GM18526 (cell line): Measurements from ENCODE around the gene MLLT1.
A peak's percentile ranks its signal among the peaks of the same experiment; 100 is the strongest.

Experiments
- POLR2A ChIP-seq: IDR thresholded peaks from 3 replicates; pipeline ENCODE4 v1.6.1; 2011; ENCODE audit not compliant: insufficient read length; ENCODE audit errors: extremely low read depth

MLLT1 gene

DNA sequence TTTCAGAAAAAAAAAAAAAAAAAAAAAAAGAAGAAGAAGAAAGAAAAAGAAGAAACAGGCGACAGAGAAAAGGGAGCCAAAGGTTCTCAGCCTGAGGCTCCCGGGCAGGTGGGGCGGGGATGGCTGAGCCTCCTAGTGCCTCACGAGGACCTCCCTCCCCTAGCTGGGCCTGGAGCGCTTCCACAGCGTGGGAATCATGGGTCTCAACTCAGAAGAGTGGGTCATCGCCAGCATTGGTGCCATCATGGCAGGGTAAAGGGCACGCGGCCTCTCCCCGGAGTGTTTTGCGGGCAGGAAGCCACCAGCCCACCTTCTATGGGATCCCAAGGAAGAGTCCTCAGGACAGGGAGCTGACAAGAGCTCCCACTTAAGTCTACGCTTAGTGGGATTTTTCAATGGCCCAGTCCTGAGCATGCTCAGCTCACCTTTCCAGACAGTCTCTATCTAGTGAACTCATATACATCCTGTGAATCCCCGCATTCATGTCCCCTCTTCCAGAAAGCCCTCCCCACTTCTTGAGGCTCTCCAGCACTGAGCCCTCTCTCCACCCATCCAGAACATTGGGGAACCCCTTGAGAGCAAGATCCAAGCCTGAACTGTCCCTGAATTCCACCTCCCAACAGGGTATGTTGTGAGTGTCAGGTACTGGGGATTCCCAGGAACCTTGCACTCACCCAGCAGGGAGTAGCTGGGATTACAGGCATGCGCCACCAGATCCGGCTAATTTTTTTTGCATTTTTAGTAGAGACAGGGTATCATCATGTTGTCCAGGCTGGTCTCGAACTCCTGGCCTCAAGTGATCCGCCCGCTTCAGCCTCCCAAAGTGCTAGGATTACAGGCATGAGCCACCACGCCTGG lies 74.7 kb downstream of the MLLT1 start:
- TF ChIP-seq POLR2A: no peak

DNA sequence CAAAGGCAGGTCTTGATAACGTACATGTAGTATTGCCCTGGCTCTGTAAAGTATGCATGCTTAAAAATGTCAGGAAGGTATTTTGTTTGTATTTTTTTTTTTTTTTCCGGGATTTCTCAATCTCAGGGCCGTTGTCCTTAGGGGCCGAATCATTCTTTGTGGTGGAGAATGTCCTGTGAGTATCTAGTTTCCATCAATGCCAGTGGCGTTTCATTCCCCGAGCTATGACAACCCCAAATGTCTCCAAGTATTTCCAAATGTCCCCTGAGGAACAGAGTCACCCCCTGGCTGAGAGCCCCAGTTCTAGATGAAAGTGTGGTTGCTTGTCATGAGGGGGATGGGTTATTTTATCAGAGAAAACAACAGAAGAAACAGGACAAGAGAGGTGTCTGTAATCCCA lies 75.6 kb downstream of the MLLT1 start:
- no peak for TF ChIP-seq POLR2A

DNA sequence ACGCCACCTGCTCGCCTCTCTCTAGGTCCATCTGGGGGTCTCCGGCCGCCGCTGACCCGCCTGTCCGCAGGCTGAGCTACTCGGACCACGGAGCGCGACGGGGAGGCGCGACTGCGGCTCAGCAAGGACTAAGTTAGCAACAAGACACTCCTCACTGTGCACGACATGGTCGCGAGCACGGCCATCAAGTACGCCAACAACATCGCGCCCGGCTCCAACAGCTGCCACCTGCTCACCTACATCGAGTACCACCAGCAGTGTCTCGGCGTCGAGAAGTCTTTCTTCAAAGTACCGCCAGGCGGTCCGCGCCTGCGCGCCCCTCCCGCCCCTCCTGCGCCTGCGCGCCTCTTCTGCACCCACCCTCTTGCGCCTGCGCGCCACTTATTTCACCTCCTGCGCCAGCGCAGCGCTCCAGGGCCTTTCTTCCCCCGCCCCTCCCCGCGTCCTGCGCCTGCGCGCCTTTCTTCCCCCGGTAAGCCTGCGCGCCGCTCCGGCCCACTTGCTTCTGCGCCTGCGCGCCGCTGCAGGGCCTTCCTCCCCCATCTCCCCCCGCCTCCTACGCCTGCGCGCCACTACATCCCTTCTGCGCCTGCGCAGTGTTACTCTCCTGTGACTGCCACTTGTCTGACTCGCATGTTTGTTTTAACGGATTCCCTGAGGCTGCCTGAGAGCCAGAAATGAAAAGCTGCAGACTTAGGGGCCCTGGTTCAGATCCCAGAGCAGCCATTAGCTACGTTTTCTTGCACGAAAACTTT lies 80.4 kb downstream of the MLLT1 start:
- peak; percentile 73 for TF ChIP-seq POLR2A

DNA sequence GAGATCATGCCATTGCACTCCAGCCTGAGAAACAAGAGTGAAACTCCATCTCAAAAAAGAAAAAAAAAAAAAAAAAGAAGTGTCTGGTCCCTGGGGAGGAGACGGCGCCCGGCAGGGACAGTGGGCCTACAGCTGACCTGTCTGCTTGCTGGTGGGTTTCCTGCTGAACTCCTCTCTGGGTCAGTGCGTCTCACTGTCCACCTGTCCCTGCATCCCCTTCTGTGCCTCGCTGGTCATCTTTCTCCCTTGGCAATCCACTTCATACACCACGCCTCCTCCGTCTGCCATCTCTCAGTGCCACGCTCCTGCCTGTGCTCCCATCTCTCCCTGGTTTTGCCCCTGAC lies 80.9 kb downstream of the MLLT1 start:
- TF ChIP-seq POLR2A: no peak

DNA sequence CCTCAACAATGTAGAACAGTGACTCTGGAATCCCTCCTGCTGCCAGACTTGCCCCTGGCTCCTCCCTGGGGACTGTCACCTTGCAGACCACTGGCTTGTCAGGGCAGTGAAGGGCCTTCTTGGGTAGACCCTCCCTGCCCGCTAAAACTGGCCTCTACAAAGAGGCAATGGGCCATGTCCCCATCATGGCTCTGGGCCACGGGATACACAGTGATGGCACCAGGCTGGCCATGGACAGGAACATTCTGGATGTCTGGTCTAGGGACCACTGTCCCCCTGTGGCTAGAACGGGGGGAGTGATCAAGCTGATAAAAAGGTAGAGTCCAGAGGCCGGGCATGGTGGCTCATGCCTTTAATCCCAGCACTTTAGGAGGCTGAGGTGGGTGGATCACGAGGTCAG lies 83.4 kb downstream of the MLLT1 start:
- TF ChIP-seq POLR2A: no peak

DNA sequence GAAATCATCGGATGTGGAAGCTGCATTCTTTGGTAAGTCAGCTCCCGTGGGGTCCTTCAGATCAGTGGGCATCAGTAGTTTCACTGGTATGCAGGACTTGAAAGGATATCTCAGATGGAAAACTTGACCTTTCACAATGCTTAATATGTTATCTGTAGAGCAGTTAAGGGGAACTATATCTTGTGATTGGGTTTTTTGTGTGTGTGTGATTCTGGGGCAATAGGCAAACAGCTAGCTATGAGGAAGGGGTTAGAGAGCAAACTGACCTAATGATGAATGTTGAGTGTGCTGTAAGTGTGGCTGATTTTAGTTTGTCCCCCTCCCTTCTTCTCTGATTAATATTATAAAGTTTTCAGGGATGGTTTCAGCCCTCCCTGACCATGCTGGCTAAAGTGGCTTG lies 91.0 kb downstream of the MLLT1 start:
- TF ChIP-seq POLR2A: no peak

DNA sequence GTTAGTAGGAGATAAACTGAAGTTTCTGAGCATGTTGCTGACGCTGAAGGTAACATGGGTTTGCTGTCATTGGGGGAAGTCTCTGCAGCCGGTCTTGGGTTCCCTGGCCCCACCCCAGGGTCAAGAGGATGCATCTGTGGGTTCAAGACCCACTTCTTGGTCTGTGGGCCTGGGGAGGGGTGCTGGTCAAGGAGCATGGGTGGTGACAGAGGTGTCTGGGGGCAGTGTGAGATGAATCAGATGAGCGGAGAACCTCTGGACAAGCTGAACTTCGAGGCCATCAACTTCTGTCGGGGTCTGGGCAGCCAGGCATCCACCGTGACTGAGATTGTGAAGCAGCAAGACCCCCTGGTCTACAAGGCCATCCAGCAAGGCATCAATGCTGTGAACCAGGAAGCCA lies 92.4 kb downstream of the MLLT1 start:
- no peak for TF ChIP-seq POLR2A

DNA sequence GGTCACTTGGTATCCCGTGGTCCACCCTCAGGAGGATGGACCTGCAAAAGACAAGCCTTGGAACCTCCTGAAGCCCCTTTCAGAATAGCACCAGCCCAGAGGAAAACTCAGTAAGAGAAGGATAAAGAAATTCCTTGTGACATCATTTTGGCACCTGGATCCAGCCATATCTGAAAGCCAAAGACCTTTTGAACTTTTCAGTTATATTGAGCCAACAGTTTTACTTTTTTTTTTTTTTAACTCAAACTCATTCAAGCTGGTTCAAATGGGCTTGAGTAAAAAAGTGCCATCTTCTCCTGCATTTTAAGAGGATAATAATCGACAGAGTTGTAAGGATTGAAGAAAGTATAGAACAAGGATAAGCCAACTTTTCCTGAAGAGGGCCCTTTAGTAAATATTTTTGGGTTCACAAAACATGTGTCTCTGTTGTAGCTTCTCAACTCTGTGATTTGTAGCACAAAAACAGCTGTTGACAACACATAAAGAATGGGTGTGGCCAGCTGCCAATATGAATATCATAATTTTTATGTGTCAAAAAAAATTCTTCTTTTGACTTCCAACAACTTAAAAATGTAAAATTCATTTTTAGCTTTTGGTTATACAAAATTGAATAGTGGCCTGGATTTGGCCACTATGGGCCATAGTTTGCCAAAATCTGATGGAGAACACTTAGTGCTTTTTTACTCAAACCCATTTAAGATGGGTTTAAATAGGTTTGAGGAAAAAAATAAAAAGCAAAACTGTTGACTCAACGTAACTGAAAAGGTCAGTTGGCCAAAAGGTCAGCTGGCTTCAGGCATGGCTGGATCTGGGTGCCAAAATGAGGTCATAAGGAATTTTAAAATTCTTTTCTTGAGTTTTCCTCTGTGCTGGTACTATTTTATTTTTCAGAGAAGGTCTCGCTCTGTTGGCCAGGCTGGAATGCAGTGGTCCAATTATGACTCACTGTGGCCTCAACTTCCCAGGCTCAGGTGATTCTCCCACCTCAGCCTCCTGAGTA lies 93.6 kb downstream of the MLLT1 start:
- TF ChIP-seq POLR2A: no peak

DNA sequence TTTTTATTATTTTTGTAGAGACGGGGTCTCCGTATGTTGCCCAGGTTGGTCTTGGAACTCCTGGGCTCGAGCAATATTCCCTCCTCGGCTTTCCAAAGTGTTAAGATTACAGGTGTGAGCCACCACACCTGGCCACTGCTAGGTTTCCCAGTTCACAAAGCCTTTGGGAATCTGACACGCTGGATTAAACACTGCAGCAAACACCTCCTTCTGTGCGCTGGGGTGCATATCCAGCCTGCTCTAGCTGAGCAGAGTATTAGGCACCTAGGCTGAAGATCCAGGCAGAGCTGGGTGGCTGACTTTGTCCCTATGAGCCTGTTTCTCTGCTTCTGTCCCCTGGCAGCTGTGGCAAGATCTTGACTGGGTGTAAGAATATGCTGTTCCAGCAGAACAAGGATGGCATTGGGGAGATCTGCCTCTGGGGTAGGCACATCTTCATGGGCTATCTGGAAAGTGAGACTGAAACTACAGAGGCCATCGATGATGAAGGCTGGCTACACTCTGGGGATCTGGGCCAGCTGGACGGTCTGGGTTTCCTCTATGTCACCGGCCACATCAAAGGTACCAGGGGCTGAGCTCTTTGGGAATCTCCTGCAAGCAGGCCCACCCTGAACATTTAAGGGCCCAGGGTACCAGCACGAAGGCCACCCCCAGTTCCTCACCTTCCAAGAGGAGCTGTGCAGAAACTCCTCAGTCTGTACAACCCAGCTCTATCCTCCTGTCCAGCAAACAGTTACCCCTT lies 94.5 kb downstream of the MLLT1 start:
- TF ChIP-seq POLR2A: no peak

DNA sequence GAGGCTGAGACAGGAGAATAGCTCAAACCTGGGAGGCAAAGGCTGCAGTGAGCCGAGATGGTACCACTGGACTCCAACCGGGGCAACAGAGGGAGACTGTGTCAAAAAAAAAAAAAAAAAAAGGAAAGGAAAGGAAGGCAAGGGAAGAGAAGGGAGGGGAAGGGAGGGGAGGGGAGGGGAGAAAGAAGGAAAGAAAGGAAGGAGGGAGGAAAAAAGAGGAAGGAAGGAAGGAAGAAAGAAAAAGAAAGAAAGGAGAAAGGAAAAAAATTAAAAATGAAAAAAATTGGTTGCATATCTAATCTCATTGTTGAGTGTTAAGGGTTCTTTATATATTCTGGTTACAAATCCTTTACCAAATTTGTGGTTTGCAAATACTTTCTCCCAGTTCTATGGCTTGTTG lies 98.7 kb downstream of the MLLT1 start:
- no peak for TF ChIP-seq POLR2A

DNA sequence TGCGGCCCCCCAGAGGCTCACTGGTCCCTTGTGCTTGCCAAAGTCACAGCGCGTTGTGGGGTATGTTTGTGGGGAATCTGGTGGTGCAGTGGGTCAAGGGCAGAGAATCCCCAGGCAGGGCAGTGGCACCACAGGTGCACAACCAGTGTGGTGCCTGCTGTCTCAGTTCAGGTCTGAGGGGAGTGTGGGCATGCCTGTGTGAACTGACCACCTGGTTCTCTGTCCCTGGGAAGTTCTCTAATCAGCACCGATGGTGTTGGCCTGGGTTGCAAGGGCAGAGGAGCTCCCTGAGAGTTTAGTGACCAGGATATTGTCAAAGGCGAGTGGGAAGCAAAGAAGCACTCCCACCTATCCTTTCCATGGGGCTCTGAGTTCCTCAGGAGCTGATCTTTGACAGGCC lies 106.6 kb downstream of the MLLT1 start:
- TF ChIP-seq POLR2A: no peak

DNA sequence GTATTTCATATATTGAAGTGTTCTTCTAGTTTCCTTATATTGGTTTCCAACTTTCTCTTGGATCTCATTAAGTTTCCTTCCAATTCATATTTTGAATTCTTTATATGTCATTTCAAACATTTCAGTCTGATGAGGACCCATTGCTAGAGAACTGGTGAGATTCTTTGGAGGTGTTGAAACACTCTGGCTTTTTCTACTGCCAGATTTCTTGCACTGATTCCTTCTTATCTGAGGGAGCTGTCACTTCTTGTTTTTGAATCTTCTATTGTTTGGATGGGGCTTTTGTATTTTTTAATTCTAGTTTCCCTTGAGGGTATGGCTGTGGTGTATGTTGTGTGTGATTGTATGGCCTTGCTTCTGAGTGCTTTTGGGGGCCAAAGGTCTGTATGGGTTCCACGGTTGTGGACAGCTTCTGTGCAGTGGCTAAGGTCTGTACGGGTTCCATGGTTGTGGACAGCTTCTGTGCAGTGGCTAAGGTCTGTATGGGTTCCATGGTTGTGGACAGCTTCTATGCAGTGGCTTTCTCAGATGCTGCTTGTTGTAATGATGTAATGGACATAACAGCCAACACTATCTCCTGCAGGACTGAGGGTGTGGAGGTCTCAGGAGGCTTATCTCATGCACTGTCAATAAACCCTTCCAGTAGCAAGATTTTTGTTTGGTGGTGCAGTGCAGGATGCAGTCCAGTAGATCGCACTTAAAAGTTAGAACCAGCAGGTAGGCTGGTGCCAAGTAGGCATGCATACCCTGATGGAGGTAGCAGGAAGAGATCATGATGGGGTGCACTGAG lies 107.5 kb downstream of the MLLT1 start:
- TF ChIP-seq POLR2A: no peak

DNA sequence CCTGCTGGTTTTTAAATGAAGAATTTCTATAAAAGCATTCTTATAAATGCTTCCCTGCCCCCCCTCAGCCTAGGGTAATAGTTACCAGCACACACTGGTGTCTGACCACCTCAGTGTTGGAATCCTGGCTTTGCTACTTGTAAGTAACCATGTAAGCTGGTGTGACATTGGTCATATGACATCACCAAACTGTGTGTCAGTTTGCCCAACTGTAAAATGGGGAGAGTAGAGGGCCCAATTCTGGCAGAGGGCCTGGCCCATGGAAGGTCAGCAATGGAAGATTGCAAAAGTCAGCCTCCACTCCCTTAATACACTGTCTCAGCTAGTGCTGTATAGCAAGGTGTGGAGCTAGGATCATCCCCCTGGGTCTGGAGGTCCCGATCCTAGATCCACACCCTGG lies 112.7 kb downstream of the MLLT1 start:
- TF ChIP-seq POLR2A: no peak

DNA sequence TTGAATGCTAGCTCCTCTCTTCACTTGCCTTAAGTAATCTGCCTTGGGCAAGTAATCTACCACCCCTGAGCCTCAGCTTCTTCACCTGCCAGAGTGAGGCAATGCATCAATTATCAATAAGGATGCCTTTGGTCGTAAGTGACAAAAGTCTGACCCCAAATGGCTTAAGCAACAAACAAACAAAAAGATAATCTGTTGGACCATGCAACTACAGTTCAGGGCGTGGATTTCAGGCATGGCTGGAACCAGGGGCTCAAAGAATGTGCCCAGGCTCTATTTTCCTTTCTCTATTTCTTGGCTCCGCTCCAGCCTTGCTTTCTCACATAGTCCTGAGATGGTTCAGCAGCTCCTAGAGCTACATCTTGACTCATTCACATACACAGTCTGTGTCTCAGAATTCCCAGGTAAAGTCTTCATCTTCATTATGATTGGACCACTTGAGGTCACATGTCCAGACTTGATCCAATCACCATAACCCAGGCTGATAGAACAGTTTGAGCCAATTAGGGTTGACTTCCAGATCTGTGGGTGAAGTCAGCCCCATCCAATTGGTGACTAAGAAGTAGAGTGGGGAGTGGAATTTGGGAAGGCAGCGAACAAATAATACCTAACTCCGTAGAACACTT lies 114.8 kb downstream of the MLLT1 start:
- TF ChIP-seq POLR2A: no peak

DNA sequence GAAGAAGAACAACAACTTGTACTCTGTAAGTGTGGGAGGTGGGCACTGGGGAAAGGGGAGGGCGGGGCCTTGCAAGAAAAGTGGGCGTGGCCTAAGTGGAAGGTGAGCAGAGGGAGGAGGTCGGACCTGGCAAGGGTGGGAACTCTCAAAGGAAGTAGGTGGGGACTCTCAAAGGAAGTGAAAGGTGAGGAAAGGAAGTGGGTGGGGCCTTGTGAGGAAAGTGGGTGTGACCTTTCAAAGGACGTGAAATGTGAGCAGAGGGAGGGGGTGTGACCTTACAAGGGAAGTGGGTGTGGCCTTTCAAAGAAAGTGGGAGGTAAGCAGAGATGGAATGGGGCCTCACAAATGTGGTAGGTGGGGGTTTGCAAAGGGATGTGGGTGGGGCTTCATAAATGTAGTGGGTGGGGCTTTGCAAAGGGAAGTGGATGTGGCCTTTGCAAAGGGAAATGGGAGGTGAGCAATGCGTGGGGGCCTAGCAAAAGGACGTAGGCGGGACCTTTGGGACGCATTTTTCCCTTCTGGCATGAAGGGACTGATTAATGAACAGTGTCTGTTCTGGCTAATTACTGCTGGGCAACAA lies 118.4 kb downstream of the MLLT1 start:
- TF ChIP-seq POLR2A: no peak
